Measurements from ENCODE around the gene TIGIT.

Gene TIGIT

DNA sequence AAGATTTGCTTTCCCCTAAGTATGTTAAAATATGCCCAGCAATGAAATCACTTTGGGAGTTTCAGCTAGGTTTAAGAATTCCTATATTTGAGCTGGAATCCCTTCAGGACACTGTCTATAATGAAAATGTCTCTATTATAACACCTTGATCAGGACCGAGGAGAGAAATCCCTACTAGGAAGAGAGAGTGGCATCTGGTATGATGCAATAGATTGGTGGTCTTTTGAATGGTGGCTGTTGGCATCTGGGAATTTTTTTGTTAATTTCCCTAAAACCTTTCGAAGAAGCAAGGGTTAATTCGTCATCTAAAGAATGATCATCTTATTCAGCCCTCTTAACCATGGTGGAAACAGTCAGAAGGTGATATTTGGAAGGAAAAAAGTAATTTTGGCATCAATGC lies 43.0 kb downstream of the TIGIT start:
- Histone ChIP-seq H3K4me1 (ENCODE audit: control insufficient read depth in 1 of 2, insufficient read depth in 1 of 2, low read depth in 1 of 2, low read length in 1 of 2) (no peaks in the 10 kb centered on the region), H3K4me3 (ENCODE audit: low read depth in 1 of 2, low read length in 1 of 2) (no peak overlapping the region), H3K36me3 (peaks cover 13% of the 10 kb centered on the region), H3K27ac (no peak overlapping the region), H3K9me3 (no peaks in the 10 kb centered on the region), H3K27me3 (no peaks in the 10 kb centered on the region)
- TF ChIP-seq, protein P1, sequence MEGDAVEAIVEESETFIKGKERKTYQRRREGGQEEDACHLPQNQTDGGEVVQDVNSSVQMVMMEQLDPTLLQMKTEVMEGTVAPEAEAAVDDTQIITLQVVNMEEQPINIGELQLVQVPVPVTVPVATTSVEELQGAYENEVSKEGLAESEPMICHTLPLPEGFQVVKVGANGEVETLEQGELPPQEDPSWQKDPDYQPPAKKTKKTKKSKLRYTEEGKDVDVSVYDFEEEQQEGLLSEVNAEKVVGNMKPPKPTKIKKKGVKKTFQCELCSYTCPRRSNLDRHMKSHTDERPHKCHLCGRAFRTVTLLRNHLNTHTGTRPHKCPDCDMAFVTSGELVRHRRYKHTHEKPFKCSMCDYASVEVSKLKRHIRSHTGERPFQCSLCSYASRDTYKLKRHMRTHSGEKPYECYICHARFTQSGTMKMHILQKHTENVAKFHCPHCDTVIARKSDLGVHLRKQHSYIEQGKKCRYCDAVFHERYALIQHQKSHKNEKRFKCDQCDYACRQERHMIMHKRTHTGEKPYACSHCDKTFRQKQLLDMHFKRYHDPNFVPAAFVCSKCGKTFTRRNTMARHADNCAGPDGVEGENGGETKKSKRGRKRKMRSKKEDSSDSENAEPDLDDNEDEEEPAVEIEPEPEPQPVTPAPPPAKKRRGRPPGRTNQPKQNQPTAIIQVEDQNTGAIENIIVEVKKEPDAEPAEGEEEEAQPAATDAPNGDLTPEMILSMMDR (IDR thresholded peaks at IDR 0.05): no peak

DNA sequence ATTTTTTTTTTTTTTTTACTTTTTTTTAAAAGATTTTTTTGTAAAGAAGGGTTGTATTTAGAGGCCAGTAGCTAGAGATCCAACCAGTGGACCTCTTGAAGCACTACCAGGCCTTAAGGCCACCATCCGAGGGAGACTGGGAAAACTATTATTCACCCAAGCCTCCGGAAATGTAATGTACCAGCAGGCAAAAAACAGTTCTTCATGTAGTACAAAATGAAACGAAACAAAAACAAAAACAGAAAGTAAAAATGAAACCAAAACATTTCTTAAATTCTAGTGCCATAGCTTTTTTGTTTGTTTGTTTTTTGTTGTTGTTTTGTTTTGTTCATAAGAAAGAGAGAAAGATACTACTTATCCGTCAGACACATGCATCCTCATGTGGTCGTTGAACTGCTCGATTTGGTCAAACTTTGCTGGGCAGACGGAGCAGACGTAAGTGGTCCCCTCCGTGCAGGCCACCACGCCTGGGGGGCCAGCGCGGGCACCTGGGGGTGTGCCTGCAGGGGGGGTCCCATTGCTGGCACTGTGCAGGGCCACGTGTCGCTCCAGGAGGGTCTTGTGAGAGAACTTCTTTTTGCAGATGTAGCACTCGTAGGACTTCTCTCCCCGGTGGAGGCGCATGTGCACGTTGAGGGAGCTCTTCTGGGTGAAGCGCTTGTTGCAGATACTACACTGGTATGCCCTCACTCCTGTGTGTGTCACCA lies 45.0 kb downstream of the TIGIT start:
- H3K4me3 ChIP-seq (ENCODE audit: low read depth in 1 of 2, low read length in 1 of 2): no peak overlapping the region
- no peaks in the 10 kb centered on the region for H3K9me3 ChIP-seq
- H3K27me3 ChIP-seq: no peaks in the 10 kb centered on the region
- TF ChIP-seq, protein P1 (IDR thresholded peaks at IDR 0.05): no peak
- no peaks in the 10 kb centered on the region for H3K4me1 ChIP-seq (ENCODE audit: control insufficient read depth in 1 of 2, insufficient read depth in 1 of 2, low read depth in 1 of 2, low read length in 1 of 2)
- H3K27ac ChIP-seq: no peak overlapping the region
- peaks cover 13% of the 10 kb centered on the region for H3K36me3 ChIP-seq

DNA sequence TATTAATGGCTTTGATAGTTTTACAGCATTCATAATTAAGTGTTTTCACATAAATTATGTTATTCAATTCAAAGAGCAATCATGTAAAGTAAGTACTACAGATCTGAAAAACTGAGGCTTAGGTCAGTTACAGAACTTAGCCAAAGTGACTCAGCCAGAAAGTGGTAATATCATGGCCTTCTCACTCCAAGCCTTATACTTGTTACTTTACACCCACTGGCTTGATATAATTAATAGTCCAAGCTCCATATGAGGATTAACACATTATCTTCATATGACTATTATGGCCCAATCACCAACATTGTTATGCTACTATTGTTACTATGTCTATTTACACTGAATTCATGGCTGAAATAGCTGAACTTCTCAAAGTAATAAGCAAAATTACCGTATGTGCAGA lies 50.7 kb downstream of the TIGIT start:
- Histone ChIP-seq H3K36me3 (no peaks in the 10 kb centered on the region), H3K4me1 (ENCODE audit: control insufficient read depth in 1 of 2, insufficient read depth in 1 of 2, low read depth in 1 of 2, low read length in 1 of 2) (no peaks in the 10 kb centered on the region), H3K9me3 (no peaks in the 10 kb centered on the region), H3K27ac (no peak overlapping the region), H3K27me3 (no peaks in the 10 kb centered on the region), H3K4me3 (ENCODE audit: low read depth in 1 of 2, low read length in 1 of 2) (no peak overlapping the region)
- TF ChIP-seq, protein P1 (IDR thresholded peaks at IDR 0.05): no peak

DNA sequence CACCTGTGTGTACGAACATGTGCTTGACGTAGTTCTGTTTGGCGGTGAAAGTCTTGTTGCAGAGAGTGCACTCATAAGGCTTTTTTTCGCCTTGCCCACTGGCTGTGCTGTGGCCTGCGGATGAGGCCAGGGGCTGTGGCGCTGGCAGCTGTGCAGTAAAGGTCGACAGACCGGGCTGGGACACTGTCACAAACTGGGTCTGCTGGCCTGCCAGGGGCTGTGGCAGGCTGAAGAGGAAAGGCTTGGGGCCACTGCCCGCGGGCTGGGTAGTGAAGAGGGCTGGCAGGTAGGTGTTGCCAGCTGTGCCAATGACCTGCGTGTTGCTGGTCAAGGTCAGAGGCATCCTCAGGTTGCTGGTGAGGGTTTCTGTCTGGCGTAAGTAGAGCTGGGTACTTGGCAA lies 56.4 kb downstream of the TIGIT start:
- Histone ChIP-seq H3K4me1 (ENCODE audit: control insufficient read depth in 1 of 2, insufficient read depth in 1 of 2, low read depth in 1 of 2, low read length in 1 of 2) (no peaks in the 10 kb centered on the region), H3K9me3 (no peaks in the 10 kb centered on the region), H3K27ac (no peak overlapping the region)

DNA sequence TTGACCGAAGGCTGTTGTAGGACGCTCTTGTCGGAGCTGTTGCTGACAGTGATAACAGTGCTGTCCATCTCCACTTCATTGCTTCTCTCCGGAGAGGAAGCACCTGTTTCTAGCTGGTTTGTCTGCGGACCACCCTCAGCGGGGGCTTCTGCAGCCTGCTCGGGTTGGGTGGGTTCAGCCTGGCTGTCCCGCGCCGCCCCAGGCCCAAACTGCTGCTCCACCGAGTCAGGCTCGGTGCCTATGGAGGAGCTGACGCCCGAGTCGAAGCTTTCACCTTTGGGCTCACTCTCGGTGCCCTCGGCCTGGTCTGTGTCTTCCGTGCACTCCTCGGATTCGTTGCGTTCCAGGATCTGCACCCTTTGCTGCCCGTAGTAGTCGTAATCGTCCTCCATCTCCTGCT lies 56.9 kb downstream of the TIGIT start:
- Histone ChIP-seq H3K27ac (no peak overlapping the region), H3K9me3 (no peaks in the 10 kb centered on the region), H3K27me3 (no peaks in the 10 kb centered on the region), H3K36me3 (peaks cover 17% of the 10 kb centered on the region), H3K4me3 (ENCODE audit: low read depth in 1 of 2, low read length in 1 of 2) (no peak overlapping the region), H3K4me1 (ENCODE audit: control insufficient read depth in 1 of 2, insufficient read depth in 1 of 2, low read depth in 1 of 2, low read length in 1 of 2) (no peaks in the 10 kb centered on the region)
- TF ChIP-seq, protein P1 (IDR thresholded peaks at IDR 0.05): no peak

More for the DNA sequence above, 56.4 kb downstream of the TIGIT start:
- H3K4me3 ChIP-seq (ENCODE audit: low read depth in 1 of 2, low read length in 1 of 2): no peak overlapping the region
- no peaks in the 10 kb centered on the region for H3K27me3 ChIP-seq
- H3K36me3 ChIP-seq: peaks cover 17% of the 10 kb centered on the region
- TF ChIP-seq, protein P1 (IDR thresholded peaks at IDR 0.05): no peak

Measured in neutrophil (primary cell).